Lung microvascular endothelial cell (primary cell): ENCODE data around the gene PDZD4. TPM values are rescaled to one million over a fixed set of nuclear protein-coding genes. Genes with fewer than 3 reads are reported as not detected.

Experiments
- DNase-seq, 2 donors: peaks; one replicate each; pipeline versions ENCODE4 v3.0.0 to v3.0.0-alpha.2; 2010; ENCODE audit warnings: low read depth in 2 of 2
- total RNA-seq: library from RNA; depleted of rRNA; stranded (reverse); fragments of >200 nt; gene quantifications from 2 replicates; pipeline ENCODE4 v1.2.1, GENCODE V29; 2014

The PDZD4 gene
- total RNA-seq, 1 donor from 2014 or later: 0.60 TPM

DNA sequence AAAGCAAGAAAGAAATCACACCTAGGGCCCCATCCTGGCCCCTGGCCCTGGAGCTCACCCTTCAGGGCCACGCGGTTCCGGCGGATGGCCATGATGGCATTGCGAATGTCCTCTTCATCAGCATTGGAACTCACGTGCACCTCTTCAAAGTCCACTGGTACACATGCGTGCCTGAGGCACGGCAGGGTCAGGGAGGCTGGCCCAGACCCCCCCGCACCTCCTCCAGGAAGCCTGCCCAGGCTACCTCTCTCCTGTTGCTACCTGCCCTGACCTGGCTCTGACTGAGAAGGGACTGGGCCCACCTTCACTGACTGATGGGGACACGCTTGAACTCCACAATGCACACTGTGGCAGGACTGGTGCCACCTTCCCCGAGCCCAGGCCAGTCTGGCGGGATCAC is 40.7 kb downstream of the PDZD4 start:
- DNase-seq: no peak

DNA sequence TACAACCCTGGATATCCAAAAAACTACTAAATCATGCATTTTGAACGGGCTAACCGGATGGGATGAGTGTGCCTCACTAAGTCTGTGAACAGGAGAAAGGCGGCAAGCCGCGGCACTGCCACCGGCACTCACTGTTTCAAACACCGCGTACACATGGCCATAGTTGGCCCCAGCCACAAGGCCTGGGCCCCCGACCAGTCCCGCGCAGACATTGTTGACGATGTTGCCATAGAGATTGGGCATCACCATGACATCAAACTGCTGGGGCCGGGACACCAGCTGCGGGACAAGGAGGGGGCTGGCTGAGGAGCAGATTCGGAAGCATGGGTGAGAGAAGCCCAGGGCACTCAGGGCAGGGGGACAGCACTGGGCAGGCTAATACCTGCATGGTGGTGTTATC is 43.7 kb downstream of the PDZD4 start:
- no peak for DNase-seq

DNA sequence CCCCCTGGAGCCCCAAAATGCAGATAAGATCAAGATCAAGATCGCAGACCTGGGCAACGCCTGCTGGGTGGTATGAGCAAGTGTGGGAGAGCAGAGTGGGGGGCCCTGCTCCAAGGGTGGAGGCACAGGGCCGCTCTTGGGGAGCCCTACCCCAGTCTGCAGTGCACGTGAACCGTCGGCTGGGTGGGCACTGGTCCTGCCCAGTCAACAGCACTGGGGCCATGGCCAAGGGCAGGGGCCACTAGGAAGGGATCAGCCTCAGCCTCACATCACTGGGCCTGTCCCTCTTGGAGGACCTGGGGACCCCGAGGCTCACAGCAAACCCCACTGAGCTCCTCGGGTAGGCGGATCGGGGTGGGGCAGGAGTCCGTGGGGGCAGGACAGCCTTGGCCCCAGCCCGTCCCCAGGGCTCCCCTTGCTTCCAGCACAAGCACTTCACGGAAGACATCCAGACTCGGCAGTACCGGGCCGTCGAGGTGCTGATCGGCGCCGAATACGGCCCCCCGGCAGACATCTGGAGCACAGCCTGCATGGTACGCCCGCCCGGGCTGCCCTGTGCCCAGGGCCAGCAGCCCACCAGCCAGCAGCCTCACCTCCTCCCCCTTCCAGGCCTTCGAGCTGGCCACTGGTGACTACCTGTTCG is 45.9 kb downstream of the PDZD4 start:
- DNase-seq: no peak

DNA sequence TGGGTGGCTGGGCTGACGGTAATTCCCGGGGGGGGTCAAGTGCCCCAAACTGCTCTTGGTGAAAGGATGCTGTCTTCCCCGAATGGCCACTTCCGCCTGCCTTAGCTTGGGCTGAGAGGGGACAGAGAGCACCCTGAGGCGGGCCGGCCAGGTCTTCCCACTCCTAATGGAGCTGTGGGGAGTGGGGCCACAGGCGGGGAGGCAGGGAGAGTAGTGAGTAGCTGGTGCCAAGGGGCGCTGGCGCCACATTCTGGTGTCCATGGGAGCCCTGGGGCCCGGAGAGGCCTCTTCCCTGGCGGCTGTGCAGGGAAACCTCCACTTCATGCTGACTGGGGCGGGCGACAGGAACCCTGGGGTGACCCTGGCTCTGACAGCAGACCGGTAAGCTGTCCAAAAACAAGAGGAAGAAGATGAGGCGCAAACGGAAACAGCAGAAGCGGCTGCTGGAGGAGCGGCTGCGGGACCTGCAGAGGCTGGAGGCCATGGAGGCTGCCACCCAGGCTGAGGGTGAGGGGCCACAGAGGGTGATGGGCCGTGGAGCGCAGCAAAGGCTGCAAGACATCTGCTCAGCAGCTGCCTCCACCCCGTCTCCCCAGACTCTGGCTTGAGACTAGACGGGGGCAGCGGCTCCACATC is 46.8 kb downstream of the PDZD4 start:
- DNase-seq: peak in 1 of 2 donors; percentile 19

DNA sequence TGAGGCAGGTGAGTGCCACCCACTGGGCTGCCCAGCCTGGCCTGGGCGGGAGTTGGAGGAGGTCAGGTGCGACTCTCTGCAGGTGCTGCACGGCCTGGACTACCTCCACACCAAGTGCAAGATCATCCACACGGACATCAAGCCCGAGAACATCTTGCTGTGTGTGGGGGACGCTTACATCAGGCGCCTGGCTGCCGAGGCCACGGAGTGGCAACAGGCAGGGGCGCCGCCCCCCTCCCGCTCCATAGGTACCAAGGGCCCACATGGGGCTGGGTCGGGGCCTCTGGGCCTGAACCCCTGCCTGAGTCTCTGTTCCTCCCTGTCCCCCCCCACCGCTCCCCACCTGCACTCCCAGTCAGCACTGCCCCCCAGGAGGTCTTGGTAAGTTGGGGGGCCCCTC is 47.5 kb downstream of the PDZD4 start:
- no peak for DNase-seq

DNA sequence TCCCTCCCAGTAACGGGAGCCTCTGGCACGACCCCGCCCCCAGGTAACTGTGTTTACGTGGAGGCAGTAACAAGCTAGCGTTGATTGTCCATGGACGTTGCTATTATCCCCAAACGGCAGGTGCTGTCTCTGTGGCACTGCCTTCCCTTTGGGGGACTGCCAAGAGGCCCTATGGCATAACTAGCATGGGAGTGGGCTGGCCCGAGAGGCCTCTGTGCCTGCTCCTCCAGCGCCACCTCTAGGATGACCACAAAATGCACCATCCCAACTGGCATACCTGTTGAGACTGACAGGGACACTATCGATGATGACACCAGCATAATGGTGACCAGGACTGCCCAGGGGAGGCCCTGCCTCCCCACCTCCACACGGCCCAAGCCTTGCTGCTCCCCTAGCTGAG is 48.0 kb downstream of the PDZD4 start:
- DNase-seq: peak in 1 of 2 donors; percentile 23

DNA sequence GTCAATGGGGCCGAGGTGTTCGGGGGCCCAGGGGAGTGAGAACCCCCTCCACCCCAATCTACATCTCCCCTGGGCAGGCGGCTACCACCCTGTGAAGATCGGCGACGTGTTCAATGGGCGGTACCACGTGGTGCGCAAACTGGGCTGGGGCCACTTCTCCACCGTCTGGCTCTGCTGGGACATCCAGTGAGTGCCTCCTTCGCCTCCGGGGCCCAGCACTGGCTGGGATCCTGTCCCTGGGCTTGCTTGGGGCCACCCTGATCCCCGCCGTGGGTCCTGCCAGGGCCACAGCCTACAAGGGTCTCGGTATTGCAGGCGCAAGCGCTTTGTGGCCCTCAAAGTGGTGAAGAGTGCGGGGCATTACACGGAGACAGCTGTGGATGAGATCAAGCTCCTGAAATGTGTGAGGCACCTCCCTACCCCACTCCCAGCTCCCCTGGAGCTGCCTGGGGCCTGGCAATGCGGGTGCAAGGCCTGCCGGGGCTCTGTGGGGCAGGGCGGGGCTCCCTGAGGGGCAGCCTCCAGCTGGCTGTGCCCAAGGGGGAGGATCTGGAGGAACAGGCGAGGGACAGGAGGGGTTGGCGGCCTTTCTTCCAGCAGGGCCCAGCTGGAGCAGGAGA is 48.8 kb downstream of the PDZD4 start:
- DNase-seq: no peak

DNA sequence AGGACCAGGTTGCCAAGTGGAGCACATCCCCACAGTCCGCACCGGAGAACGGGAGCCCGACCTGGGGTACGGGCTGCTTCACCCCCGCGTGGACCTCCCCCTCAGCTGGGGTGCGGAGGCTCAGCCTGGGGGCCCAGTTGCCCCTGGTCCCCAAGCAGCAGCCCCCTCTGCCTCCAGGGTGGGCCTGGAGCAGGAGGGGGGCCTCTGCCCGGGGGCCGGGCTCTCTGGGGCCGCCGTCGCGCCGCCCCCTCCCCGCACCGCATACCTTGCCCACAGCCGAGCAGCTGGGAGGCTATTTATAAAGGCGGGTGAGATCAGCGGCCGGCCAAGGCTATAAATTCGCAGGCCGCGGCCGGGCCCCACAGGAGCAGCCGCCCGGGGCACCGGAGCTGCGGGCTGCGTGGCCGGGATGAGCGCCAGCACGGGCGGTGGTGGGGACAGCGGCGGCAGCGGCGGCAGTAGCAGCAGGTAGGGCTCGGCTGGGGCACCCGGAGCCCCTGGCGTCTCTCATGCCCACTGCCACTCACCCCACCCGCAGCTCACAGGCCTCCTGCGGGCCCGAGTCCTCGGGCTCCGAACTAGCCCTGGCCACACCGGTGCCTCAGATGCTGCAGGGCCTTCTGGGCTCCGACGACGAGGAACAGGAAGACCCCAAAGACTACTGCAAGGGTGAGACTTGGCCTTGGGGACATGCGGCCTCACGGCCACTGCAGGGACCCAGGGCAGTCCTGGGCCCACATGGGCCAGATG is 49.5 kb downstream of the PDZD4 start, which contains the start of gene SRPK3:
Gene SRPK3 (plus strand): TSS at position 364 of the 750 bp plus-strand sequence. CDS start 46 bp downstream, at position 410.
- no peak for DNase-seq

DNA sequence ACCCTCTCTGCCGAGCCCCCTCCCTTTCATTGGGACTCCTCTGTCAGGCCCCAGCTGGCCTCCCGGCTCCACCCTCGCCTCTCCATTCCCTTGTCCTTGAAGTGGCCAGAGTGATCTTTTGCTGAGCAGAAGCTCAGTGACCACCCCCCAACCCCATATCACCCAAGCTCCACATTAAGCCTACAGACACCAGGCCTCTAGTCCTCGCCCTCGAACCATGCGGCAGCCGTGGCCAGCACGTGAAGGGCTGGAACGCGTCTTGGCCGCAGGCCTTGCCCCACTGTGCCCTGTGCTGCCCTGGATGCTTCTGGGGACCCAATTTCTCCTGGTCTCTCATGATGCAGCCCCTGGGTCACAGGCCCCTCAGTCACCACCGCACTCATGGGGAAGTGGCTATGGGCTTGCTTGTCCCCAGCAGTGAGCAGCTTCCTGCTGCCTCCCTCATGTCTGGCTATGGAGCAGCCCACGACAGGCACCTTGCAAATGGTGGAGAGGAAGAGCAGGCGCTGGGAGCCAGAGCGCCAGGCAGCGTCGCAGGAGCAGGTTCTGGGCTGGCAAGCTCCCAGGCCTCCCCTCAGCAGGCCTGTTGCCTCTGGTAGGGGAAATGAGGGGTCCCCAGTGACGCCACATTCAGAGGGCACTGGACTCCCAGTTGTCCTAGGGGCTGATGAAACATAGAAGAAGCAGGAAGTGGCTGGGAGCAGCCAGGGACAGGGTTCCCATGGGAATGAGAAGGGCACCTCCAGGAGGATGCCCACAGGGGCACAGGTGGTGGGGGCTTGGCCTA is 50.3 kb downstream of the PDZD4 start:
- DNase-seq: peak in 1 of 2 donors; percentile 13

DNA sequence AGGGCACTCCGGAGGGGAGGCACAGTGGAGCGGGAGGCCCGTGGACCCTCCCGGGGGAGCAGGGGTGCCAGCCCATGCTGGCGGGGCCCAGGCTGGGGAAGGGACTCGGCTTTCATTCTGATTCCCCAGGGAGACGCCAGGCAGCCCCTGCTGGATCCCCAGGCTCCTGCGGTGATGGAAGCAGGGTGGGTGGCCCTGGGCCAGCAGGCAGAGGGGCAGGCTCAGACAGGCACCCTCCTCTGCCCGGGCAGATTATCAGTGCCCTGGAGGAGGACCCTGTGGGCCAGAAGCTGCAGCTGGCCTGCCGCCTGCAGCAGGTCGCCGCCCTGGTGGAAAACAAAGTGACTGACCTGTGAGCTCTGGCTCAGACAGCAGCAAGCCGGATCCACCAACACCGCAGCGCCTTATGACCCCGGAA is 51.7 kb downstream of the PDZD4 start:
- DNase-seq: no peak

DNA sequence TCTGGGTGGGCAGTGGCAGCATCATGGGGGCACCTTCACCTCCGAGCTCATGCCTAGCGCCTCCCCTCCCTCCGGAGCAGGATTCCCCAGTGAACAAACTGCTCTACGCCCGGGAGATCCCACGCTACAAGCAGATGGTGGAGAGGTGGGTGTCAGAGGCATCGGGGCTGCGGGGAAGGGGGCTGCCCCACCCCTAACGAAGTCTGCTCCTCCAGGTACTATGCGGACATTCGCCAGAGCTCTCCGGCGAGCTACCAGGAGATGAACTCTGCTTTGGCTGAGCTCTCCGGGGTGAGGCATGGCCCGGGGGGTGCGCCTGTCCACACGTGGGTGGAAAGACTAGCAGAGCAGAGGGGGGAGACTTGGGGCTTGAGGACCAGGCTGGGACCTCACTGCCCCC is 52.2 kb downstream of the PDZD4 start:
- no peak for DNase-seq

DNA sequence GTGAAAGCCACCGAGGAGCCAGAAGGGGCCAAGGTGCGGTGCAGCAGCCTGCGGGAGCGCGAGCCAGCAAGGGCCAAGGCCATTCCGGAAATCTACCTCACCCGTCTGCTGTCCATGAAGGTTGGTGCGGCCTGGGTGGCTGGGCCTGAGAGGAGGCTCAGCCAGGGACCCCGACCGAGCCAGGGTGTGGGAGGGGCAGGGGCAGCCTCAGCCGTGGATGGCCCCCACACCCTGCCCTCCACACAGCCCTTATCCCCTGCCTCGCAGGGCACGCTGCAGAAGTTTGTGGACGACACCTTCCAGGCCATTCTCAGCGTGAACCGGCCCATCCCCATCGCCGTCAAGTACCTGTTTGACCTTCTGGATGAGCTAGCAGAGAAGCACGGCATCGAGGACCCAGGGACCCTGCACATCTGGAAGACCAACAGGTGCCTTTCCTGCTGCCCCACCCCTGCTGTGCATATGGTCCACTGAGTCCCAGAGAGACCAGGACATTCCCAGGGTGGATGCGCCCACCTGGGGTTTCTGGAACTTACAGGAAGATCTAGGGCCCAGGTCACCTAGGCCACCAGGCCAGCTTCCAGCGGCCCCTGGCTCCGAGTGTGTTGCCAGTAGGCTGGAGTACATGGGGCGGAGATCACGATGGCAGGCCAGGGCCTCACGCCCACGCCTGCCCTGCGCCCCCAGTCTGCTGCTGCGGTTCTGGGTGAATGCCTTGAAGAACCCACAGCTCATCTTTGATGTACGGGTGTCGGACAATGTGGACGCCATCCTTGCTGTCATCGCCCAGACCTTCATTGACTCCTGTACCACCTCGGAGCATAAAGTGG is 52.9 kb downstream of the PDZD4 start:
- DNase-seq: no peak

DNA sequence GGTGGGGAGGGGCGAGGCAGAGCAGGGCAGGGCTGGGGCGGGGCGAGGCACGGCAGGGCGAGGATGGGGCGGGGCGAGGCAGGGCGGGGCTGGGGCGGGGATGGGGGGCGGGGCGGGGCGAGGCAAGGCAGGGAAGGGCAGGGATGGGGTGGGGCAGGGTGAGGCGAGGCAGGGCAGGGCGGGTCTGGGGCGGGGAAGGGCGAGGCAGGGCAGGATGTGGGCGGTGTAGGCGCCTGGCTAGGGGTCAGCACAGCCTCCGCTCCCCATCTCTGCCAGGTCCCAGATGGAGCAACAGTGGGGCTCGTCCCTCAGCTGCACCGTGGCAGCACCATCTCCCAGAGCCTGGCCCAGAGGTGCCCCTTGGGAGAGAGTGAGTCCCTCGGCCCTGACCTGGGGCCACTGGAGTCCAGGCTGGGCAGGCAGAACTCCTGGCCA is 53.7 kb downstream of the PDZD4 start:
- no peak for DNase-seq

DNA sequence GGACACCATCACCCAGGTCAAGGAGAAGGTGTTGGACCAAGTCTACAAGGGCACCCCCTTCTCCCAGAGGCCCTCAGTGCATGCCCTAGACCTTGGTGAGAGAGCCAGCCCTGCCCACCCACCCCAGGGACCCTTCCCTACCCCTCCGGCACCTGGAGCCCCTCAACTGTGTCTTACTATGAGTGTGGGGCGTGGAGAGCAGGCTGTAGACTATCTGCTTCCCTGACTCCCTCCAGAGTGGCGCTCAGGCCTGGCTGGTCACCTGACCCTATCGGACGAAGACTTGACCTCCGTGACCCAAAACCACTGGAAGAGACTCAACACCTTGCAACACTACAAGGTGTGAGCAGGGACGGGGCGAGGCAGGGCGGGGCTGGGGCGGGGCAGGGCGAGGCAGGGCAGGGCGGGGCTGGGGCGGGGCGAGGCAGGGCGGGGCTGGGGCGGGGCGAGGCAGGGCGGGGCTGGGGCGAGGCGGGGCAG is 54.2 kb downstream of the PDZD4 start:
- no peak for DNase-seq

DNA sequence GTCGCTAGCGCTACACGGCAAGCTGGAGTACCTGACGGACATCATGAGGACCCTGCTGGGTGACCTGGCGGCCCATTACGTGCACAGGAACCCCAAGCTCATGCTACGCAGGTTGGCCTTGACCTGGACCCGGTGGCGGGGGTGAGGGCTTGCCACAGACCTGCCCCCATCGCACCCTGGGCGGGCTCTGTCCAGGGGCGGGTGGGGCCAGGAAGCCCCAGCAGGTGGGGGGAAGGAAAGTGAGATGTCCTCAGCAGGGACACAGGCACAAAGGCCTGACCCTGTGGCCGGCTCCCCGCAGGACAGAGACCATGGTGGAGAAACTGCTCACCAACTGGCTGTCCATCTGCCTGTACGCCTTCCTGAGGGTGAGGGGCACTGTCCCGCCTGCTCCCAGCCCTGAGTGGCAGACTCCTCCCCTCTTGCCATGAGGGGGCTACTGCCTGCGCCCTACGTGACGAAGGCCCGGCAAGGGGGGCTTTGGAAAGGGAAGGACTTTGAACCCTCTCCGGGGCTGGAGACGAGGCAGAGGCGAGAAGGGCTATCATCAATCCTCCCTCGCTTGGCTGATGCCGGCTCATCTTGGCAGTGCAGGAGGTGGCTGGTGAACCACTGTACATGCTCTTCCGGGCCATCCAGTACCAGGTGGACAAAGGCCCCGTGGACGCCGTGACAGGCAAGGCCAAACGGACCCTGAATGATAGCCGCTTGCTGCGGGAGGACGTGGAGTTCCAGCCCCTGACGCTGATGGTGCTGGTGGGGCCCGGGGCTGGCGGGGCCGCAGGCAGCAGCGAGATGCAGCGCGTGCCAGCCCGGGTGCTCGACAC is 54.8 kb downstream of the PDZD4 start:
- no peak for DNase-seq

DNA sequence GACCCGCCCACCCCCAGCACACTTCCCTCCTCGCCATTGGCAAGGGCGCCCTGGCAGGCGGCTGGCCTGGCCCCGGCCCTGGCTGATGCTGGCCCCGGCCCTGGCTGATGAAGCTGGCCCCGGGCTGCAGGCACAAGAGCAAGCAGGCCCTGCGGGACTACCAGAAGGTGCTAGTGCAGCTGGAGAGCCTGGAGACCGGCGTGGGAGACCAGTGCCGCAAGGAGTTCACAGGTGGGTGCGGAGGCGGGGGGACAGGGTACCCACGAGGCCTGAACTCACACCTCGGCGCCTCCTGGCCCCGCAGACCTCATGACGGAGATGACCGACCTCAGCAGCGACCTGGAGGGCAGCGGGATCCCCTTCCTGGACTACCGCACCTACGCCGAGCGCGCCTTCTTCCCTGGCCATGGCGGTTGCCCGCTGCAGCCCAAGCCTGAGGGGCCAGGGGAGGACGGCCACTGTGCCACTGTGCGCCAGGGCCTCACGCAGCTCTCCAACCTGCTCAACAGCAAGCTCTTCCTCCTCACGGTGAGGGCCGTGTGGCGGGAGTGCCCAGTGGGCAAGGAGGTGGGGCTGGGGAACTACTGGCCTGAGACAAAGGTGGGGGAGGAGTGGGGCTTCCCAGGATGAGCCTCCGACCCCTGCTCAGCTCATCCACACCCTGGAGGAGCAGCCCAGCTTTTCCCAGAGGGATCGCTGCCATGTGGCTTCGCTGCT is 55.6 kb downstream of the PDZD4 start:
- no peak for DNase-seq

DNA sequence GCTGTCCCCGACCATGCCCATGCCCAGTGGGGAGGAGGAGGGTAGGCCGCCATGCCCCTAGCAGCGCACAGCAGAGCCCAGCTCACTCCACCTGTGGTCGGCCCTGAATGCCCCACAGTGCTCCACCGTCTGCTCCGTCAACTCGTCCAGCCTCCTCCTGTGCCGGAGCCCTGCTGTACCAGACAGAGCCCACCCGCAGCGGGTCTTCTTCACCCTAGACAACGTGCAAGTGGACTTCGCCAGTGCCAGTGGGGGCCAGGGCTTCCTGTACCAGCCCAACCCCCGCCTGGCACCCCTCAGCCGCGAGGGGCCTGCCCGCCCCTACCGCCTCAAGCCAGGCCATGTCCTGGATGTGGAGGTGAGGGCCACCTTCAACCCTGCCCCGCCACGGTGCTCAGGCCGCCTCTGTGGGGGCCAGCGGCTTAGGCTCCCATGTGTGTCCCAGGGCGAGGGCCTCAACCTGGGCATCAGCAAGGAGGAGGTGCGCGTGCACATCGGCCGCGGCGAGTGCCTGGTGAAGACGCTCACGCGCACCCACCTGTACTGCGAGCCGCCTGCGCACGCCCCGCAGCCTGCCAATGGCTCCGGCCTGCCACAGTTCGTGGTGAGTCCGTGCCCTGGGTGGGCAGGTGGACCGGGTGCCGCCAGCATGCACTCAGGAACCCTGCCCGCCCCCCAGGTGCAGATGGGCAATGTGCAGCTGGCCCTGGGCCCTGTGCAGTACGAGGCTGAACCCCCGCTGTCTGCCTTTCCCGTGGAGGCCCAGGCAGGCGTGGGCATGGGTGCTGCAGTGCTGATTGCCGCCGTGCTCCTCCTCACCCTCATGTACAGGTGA is 56.4 kb downstream of the PDZD4 start:
- no peak for DNase-seq

DNA sequence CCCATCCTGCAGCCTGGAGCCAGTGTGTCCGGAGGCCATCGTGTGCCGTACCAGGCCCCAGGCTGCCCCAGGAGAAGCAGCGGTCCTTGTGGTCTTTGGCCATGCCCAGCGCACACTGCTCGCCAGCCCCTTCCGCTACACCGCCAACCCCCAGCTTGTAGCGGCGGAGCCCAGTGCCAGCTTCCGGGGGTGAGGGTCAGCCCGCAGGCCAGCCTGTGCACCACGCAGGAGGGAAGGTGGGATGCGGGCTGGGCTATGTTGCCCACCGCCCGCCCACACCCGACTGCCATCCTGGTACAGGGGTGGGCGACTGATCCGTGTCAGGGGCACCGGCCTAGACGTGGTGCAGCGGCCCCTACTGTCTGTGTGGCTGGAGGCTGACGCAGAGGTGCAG is 57.1 kb downstream of the PDZD4 start:
- no peak for DNase-seq
